Muscle of back (tissue), 11 donors: ENCODE data around the gene BMP8A. TPM values are rescaled to one million over a fixed set of nuclear protein-coding genes. Genes with fewer than 3 reads are reported as not detected.

Experiments
- DNase-seq, 3 donors: peaks; one replicate each; pipeline versions ENCODE4 v3.0.0 to v3.0.0-alpha.2; 2013
- polyA plus RNA-seq, 10 donors: library from polyadenylated mRNA; unstranded; fragments of 120-200 nt; gene quantifications; one replicate each; pipeline ENCODE4 v1.2.1, GENCODE V29; 2013; ENCODE audit not compliant: insufficient read length in 10 of 10

BMP8A gene
- polyA plus RNA-seq, 10 donors = 0.29 to 1.2 (median 0.48) TPM

DNA sequence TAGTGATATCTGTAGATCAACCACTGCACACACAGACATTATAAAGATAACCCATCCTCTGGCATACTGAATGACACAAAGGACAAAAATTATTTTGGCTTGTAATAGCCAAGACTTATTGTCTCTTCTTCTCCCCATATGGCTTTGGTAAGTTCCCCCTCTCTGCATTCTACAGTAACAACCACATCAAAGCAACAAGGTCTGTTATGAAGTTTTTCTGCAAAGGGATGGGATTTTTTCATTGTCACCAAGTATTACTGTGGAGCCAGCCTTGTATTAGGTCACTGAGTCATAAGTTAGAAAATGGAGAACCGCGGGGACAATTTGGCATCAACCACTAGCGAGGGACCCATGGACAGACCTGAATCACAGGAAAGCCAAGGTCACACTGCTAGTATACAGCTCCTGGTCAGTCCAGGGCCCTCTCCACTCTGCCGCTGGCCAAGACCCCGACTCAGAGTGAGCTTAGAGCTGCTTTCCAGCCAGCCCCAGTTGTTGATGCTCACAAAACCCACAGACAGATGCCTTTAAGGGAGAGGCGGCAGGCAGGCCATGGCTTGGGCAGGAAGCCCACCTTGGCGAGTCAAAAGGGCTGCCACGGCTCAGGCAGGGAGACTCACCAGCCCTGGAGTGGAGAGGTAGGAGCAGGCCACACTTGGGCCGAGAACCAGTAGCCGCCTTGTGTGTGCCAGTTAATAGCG, 79.2 kb downstream of the BMP8A start:
- DNase-seq = no peak

DNA sequence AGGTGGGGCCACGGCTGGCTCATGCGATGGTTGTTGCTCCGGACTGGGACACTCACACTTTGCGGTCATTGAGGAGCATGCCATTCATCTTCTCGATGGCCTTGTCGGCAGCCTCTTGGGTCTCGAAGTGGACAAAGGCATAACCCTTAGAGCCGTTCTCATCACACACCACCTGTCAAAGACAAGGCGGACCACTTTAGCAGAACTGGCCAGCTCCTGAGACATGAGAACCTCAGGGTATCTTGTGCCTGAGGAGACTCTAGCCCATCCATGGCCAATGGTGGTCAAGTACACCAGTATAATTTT, 79.7 kb downstream of the BMP8A start:
- no peak for DNase-seq

DNA sequence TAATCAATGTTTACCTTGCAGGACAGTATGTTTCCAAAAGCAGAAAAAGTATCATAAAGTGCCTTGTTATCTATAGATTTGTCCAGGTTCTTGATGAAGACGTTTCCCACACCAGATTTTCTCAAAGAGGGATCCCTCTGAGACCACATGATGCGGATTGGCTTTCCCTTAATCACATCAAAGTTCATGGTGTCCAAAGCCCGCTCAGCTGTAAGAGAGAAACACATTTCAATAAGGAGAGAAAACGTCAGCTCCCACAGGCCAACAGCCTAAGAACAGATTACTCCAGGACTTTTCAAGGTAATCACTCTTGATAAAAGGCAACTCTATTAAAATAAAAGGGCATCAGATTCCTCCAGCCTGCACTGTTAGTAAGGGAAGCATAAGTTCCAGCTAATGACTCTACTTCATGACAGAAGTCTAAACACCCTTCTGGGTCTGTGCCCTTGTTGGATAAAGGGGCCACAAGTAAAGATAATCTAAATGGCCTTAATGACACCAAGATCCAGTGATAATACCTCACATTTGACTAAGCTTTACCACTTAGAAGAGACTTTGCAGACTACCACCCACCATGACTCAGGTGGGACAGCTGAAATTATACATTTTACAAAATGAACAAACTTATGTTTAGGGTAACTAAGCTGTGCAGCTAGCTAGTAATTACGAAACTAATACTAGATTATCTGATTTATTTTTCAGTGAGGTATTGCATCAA, 81.1 kb downstream of the BMP8A start:
- DNase-seq = no peak

DNA sequence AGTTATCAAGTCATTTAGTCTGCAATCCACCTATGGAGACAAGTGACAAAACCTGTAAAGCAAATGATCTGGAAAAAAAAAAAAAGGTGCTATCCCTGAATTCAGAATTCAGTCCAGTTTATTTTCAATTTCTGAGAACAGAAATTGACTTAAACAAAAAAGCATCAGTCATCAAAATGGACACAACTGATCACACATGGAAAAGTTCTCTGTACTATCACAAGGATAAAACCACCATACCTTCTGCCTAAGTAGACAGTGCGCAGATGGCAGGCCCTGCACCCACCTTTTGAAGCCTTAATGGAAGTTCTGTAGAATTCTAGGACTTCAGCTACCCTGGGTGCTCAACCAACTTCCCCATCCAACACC, 81.6 kb downstream of the BMP8A start:
- no peak for DNase-seq

DNA sequence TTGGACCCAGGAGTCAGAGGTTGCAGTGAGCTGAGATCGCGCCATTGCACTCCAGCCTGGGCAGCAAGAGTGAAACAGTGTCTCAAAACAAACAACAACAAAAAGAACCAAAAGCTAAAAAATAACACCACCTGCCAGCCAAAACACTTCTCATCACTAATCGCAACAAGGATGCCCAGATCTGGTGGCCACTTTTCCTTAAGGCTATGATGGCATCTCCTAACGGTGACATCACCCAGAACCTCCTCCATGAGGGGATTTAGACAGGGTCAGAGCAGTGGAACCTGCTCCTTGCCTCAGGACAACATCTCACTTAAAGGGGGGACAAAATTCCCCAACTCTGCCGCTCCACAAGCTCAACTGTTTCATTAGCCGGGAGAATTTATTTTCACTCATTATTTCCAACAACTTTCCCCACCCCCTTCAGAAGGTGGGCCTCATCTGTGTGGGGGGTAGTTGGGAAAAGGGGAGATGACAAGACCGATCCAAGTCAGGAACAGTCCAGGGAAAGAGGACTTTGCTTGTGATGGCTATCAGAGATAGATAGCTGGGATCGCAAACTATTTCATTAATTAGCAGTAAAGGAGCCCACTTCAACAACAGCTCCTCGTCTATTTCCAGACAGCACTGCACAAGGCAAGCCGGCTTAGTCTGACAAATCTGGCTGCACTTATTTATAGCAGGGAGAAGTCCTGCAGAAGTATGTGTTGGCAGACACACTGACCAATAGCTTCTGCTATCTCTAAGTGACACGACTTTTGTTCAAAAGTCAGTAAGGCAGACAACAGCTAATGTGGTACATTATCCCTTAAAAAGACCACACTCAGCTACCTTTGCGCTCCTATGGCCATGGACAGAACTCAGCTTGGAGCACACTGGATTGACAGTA, 82.5 kb downstream of the BMP8A start:
- peak; percentile 7 to 38 (median 36) for DNase-seq

DNA sequence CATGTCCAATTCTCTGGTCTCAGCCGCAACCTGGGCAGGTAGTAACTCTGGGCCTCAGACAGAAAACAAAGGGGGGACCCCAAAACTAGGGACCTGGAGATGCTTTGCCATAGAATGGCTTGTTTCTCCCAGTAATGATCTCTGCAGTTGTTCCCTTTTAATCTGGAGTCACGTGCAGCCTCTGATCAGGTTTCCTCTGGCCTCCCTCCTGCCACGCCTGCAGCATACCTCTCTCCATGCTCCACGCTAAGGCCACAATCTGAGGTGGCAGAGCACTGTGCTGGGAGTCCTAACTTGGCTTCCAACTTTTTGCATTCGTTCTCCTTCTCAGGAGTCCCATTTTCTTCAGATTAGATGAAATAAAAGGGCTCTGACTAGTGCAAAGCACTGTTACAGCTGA, 83.2 kb downstream of the BMP8A start:
- DNase-seq = peak; percentile 10 to 35 (median 21)

Other genes starting within 250 kb of the BMP8A start
- 100 to 1,000 TPM; 286 to 470 (median 428) TPM for gene PABPC4, start 85.2 kb downstream of the BMP8A start, polyA plus RNA-seq
- gene HEYL, start 148.0 kb downstream of the BMP8A start, polyA plus RNA-seq = 10 to 100 TPM; 40.1 to 57.2 (median 46.0) TPM
- 1 to 10 TPM; 4.5 to 8.9 (median 6.5) TPM for gene NT5C1A, start 180.5 kb downstream of the BMP8A start, polyA plus RNA-seq
- 1 to 10 TPM in 7 of 10 donors, under 1 TPM in 3; 0.52 to 2.0 (median 1.5) TPM for gene HPCAL4, start 199.8 kb downstream of the BMP8A start, polyA plus RNA-seq
- gene PPIE, start 247.2 kb downstream of the BMP8A start, polyA plus RNA-seq = 10 to 100 TPM; 36.4 to 43.6 (median 40.0) TPM